DOHH2 (cell line): ENCODE results near the gene SPATA19.

Source experiments
- H3F3A ChIP-seq: fragments of 200-600 bp; sonication (generic), shearing (Covaris generic); 2 replicates; pipeline ENCODE4 v1.6.0; 2016; ENCODE audit warnings: antibody characterized with exemption, mild to moderate bottlenecking; ENCODE audit not compliant: control insufficient read depth, insufficient read depth
- H3K27ac ChIP-seq: fragments of 200-600 bp; sonication (generic); 2 replicates; pipeline ENCODE4 v1.5.1; 2014; ENCODE audit warnings: low read depth, mild to moderate bottlenecking, low read length, moderate library complexity
- H3K27me3 ChIP-seq: fragments of 200-600 bp; sonication (generic); 2 replicates; pipeline ENCODE4 v1.6.1; 2014; ENCODE audit warnings: mild to moderate bottlenecking, low read length, mixed read lengths; ENCODE audit not compliant: control insufficient read depth
- H3K36me3 ChIP-seq: fragments of 200-600 bp; sonication (generic); 2 replicates; pipeline ENCODE4 v1.6.1; 2014; ENCODE audit warnings: mild to moderate bottlenecking, low read length, moderate library complexity, mixed read lengths; ENCODE audit not compliant: control insufficient read depth
- H3K4me1 ChIP-seq: fragments of 200-600 bp; sonication (generic); 2 replicates; pipeline ENCODE4 v1.6.1; 2014; ENCODE audit warnings: mild to moderate bottlenecking, low read length, mixed read lengths; ENCODE audit not compliant: control insufficient read depth
- H3K4me2 ChIP-seq: fragments of 200-600 bp; sonication (generic); 2 replicates; pipeline ENCODE4 v1.6.0; 2014; ENCODE audit warnings: mild to moderate bottlenecking, low read length, moderate library complexity
- H3K4me3 ChIP-seq: fragments of 200-600 bp; sonication (generic); 2 replicates; pipeline ENCODE4 v1.5.1; 2014; ENCODE audit warnings: mild to moderate bottlenecking, low read length, mixed read lengths
- H3K79me2 ChIP-seq: fragments of 200-600 bp; sonication (generic); 2 replicates; pipeline ENCODE4 v1.6.1; 2014; ENCODE audit warnings: mild to moderate bottlenecking, low read length, mixed read lengths; ENCODE audit not compliant: control insufficient read depth
- H3K9me2 ChIP-seq: fragments of 200-600 bp; sonication (generic); replicated peaks from 2 replicates; pipeline ENCODE4 v1.6.1; 2014; ENCODE audit warnings: mild to moderate bottlenecking, low read length, mixed read lengths; ENCODE audit not compliant: control insufficient read depth
- H3K9me3 ChIP-seq: fragments of 200-600 bp; sonication (generic); 2 replicates; pipeline ENCODE4 v1.6.1; 2014; ENCODE audit warnings: antibody characterized with exemption, low read length, mixed read lengths; ENCODE audit not compliant: control insufficient read depth, insufficient read depth
- H4K20me1 ChIP-seq: fragments of 200-600 bp; sonication (generic); 2 replicates; pipeline ENCODE4 v1.6.0; 2014; ENCODE audit warnings: low read depth, mild to moderate bottlenecking, antibody characterized with exemption, low read length, moderate library complexity; ENCODE audit not compliant: control insufficient read depth, insufficient read depth
- EZH2phosphoT487 ChIP-seq: fragments of 200-600 bp; sonication (generic); IDR thresholded peaks from 2 replicates; pipeline ENCODE4 v1.6.1; 2017; ENCODE audit warnings: borderline replicate concordance, mild to moderate bottlenecking, antibody characterized with exemption, low read length, moderate library complexity, mixed read lengths
- TF ChIP-seq, protein P1 (sequence below): fragments of 200-600 bp; sonication (generic); IDR thresholded peaks from one replicate; pipeline ENCODE4 v1.5.1; 2014; ENCODE audit warnings: antibody characterized with exemption, mild to moderate bottlenecking, low read depth, low read length; ENCODE audit not compliant: poor library complexity, severe bottlenecking

SPATA19 gene

DNA sequence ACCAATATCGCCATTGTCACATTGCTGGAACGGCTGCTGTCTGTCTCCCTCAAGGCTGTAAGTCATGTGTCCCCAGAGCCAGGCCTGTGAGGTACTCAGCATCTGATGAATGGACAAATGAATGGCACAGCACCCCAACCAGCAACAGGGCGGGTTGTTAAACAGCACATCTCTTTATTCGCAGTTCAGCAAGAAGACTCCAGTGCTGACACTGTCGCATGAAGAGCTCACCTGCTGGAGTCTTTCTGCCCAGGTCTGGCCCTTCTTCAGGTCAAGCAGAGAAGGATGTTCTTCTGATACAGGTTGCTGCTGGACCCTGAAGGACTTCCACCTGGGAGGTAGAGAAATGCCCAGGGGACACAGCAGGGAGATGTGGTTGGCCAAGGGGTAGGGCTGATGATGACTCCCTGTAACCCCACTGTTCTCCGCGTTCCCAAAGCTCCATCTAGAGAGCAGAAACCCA is 4.8 kb downstream of the SPATA19 start:
- no peak overlapping the region for H3K4me2 ChIP-seq
- TF ChIP-seq, protein P1, sequence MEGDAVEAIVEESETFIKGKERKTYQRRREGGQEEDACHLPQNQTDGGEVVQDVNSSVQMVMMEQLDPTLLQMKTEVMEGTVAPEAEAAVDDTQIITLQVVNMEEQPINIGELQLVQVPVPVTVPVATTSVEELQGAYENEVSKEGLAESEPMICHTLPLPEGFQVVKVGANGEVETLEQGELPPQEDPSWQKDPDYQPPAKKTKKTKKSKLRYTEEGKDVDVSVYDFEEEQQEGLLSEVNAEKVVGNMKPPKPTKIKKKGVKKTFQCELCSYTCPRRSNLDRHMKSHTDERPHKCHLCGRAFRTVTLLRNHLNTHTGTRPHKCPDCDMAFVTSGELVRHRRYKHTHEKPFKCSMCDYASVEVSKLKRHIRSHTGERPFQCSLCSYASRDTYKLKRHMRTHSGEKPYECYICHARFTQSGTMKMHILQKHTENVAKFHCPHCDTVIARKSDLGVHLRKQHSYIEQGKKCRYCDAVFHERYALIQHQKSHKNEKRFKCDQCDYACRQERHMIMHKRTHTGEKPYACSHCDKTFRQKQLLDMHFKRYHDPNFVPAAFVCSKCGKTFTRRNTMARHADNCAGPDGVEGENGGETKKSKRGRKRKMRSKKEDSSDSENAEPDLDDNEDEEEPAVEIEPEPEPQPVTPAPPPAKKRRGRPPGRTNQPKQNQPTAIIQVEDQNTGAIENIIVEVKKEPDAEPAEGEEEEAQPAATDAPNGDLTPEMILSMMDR: no peak
- no peak for TF ChIP-seq EZH2phosphoT487
- H3K36me3 ChIP-seq: no peaks in the 10 kb centered on the region
- H3K27me3 ChIP-seq: no peaks in the 10 kb centered on the region
- H3K9me3 ChIP-seq: no peaks in the 10 kb centered on the region
- H3K79me2 ChIP-seq: no peaks in the 10 kb centered on the region
- H3K4me1 ChIP-seq: no peaks in the 10 kb centered on the region
- H3K4me3 ChIP-seq: no peak overlapping the region
- H3K9me2 ChIP-seq: no peaks in the 10 kb centered on the region
- H4K20me1 ChIP-seq: no peaks in the 10 kb centered on the region
- no peak overlapping the region for H3K27ac ChIP-seq
- no peaks in the 10 kb centered on the region for H3F3A ChIP-seq

DNA sequence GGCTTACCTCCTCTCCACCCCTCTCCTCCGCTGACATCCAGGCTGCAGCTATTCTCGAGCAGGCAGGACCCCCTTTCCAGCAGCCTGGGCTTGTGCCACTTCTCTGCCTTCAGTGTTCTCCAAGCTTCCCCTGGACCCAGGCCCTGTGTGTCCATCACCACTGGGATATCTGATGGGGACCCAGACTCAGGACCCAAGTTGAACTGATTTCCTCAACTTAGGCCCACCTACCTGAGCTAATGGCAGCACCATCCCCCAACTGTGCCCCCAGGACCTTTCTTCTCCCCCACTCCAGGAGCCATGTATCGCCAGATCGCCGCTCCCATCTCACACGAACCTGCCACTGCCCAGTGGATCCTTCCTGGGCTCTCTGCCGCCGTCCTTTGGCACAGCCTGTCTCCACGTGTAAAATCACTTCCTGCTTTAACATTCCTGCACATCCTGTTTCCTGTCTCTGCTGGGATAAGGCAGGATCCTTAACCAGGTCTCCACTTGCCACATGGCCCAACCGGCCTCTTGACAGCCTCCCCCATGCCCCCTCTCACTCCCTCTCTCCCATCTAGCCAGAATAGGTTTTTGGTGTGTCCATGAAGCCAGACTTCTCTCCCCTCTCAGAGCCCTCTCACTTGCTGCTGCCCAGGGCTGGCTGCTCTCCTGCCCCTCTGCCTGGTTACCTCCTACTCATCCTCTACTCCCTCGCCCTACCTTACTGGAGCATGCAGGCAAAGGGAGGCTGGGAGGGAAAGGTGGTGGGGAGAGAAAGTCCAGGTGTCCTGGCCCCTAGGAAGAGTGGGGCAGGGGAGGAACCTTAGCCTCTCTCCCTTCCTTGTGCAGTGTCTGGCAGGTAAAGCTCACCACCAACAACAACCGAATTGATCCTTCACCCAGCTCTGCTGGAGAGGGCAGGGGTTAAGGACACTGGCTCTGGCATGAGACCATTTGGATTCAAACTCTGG is 9.4 kb downstream of the SPATA19 start:
- Histone ChIP-seq H3K4me3 (no peak overlapping the region), H3K27ac (no peak overlapping the region), H3K9me2 (no peaks in the 10 kb centered on the region), H3K36me3 (no peaks in the 10 kb centered on the region), H3K27me3 (no peaks in the 10 kb centered on the region), H3K79me2 (no peaks in the 10 kb centered on the region), H3K4me1 (no peaks in the 10 kb centered on the region), H4K20me1 (no peaks in the 10 kb centered on the region), H3F3A (no peaks in the 10 kb centered on the region), H3K9me3 (no peaks in the 10 kb centered on the region), H3K4me2 (no peak overlapping the region)
- no peak for TF ChIP-seq EZH2phosphoT487
- TF ChIP-seq, protein P1: no peak

DNA sequence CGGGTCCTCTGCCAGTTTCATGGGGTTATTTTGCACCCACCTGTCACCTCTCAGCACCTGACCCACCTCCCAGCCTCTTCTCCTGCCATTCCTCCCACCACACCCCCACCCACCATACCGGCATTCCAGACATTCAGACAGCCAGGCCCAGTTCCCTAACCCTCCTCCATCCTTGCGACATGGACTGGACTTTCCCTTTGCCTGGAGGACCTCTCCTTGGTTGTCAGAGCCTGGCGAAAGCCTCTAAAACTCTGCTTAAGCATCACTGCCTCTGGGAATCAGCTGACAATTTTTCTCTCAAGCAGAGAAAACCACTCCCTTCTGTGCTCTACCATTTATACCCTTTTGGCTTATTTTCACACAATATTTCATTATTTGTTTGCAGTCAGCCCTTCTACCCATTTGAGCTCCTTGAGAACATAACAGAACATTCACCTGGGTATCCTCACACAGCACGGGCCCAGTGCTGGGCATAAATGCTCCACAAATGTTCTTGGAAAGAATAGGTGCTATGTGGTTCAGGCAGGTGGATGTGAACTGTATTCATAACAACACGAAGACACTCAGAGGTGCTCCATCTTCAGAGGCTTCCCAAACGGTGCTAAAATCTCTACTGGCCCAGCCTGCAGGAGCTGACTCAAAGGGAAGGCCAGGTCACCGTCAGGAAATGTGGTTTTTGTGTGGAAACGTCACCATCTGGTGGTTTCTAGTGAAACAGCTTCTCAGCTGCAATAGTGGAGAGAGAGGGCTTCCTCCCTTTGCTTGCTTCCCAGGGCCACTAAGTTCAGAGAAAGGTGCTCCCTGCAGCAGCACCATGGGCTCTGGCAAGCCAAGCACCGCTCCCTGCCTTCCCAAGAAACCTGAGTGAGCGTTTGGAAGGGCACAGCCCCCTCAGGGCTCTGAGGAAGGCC is 10.4 kb downstream of the SPATA19 start:
- no peak overlapping the region for H3K4me2 ChIP-seq
- H3F3A ChIP-seq: no peaks in the 10 kb centered on the region
- H3K27me3 ChIP-seq: no peaks in the 10 kb centered on the region
- TF ChIP-seq EZH2phosphoT487: no peak
- TF ChIP-seq, protein P1: peak; percentile 32
- no peaks in the 10 kb centered on the region for H4K20me1 ChIP-seq
- H3K4me3 ChIP-seq: no peak overlapping the region
- H3K9me2 ChIP-seq: no peaks in the 10 kb centered on the region
- H3K79me2 ChIP-seq: no peaks in the 10 kb centered on the region
- H3K9me3 ChIP-seq: no peaks in the 10 kb centered on the region
- no peaks in the 10 kb centered on the region for H3K4me1 ChIP-seq
- no peaks in the 10 kb centered on the region for H3K36me3 ChIP-seq
- no peak overlapping the region for H3K27ac ChIP-seq
